ACC112 (cell line): ENCODE measurements around the gene NR4A3.

Source experiments
- H2AFZ ChIP-seq: fragments of 200-600 bp; sonication (generic); one replicate; pipeline ENCODE4 v1.6.0; 2017; ENCODE audit warnings: antibody characterized with exemption, low read length; ENCODE audit not compliant: unreplicated experiment
- H3K27ac ChIP-seq: fragments of 200-600 bp; sonication (generic); 2 replicates; pipeline ENCODE4 v1.5.1; 2014; ENCODE audit warnings: low read depth, mild to moderate bottlenecking, antibody characterized with exemption, low read length, moderate library complexity
- H3K27me3 ChIP-seq: fragments of 200-600 bp; sonication (generic); 2 replicates; pipeline ENCODE4 v1.6.1; 2014; ENCODE audit warnings: mild to moderate bottlenecking, antibody characterized with exemption, low read length, moderate library complexity, mixed read lengths; ENCODE audit not compliant: insufficient read depth
- H3K36me3 ChIP-seq: fragments of 200-600 bp; sonication (generic); 2 replicates; pipeline ENCODE4 v1.6.1; 2016; ENCODE audit warnings: mild to moderate bottlenecking, antibody characterized with exemption, low read length, moderate library complexity, mixed read lengths; ENCODE audit not compliant: insufficient read depth
- H3K4me1 ChIP-seq: fragments of 200-600 bp; sonication (generic); one replicate; pipeline ENCODE4 v1.6.1; 2016; ENCODE audit warnings: low read length, mixed read lengths; ENCODE audit not compliant: insufficient read depth, unreplicated experiment, control insufficient read depth
- H3K4me3 ChIP-seq: fragments of 200-600 bp; sonication (generic); 2 replicates; pipeline ENCODE4 v1.5.1; 2014; ENCODE audit warnings: mild to moderate bottlenecking, low read depth, low read length
- H3K79me2 ChIP-seq: fragments of 200-600 bp; sonication (generic); one replicate; pipeline ENCODE4 v1.6.0; 2016; ENCODE audit warnings: low read length; ENCODE audit not compliant: control insufficient read depth, unreplicated experiment, insufficient read depth

NR4A3 gene

DNA sequence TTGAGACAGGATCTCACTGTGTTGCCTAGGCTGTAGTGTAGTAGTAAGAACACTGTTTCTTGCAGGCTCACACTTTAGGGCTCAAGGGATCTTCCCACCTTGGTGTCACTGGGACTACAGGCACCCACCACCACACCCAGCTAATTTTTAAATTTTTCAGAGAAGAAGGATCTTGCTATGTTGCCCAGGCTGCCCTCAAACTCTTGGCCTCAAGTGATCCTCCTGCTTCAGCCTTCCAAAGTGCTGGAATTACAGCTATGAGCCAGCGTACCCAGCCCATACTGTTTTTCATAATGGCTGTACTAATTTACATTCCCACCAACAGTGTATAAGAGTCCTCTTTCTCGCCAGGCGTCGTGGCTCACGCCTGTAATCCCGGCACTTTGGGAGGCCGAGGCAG is 89.9 kb downstream of the NR4A3 start:
- Histone ChIP-seq H3K36me3 (peaks cover 4% of the 10 kb centered on the region), H3K27me3 (no peaks in the 10 kb centered on the region), H3K79me2 (peaks cover 28% of the 10 kb centered on the region), H3K4me1 (peaks cover 9% of the 10 kb centered on the region), H2AFZ (no peak overlapping the region), H3K4me3 (no peak overlapping the region), H3K27ac (no peak overlapping the region)
